ENCODE data around the gene USP24. TPM values are rescaled to one million over a fixed set of nuclear protein-coding genes. Genes with fewer than 3 reads are reported as not detected.
"Not testable (repeated sequence)": the region's sequence is repeated elsewhere in the genome, so short reads cannot be mapped to it uniquely, and the experiment has no call there.

The USP24 gene
- total and polyA plus RNA-seq, 3 experiments from 2014 or later = 7.5 to 51.6 (median 51.5) TPM

DNA sequence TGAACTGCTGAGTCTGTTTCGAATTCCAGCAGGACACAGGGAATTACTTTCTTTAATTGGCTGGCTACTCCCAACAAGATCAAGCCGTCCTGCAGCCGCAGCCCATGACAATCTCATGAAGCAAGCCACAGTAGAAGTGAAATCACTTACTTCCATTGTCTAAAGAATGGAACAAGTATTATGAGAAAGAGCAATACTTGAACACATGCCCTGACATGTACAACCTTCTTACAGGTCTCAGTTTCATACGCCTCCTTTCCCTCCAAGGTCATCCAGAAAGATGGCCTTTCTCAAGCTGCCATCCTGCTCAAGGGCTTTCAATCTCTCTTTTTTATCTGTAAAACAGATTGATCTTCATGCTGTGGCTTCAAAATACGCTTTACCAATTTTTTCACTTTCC is 90.7 kb downstream of the USP24 start:
- CTCF ChIA-PET = no interaction called here
- H3K36me3 Mint-ChIP-seq = peaks cover 13 to 89% (median 48%) of the 10 kb centered on the region in 3 donors
- H3K4me3 Mint-ChIP-seq = no peak overlapping the region
- H3K27ac Mint-ChIP-seq = peak overlapping the region in 5 of 8 donors; percentile 1 to 52 (median 16)
- peaks cover 60% of the 10 kb centered on the region for H3K36me3 ChIP-seq (ENCODE audit: insufficient read depth, low read length)
- H3K9me3 Mint-ChIP-seq = no peaks in the 10 kb centered on the region
- H3K4me1 Mint-ChIP-seq = peaks cover 14 to 19% (median 18%) of the 10 kb centered on the region in 3 donors
- H3K27ac ChIP-seq (ENCODE audit: low read depth, low read length) = no peak overlapping the region
- POLR2A ChIA-PET = no interaction called here
- no peak for DNase-seq
- H3K4me1 ChIP-seq (ENCODE audit: insufficient read depth, low read length) = peaks cover 6% of the 10 kb centered on the region
- no peaks in the 10 kb centered on the region for H3K27me3 ChIP-seq (ENCODE audit: insufficient read depth, low read length, poor library complexity, severe bottlenecking)
- H3K27me3 Mint-ChIP-seq = no peaks in the 10 kb centered on the region
- no peak overlapping the region for H3K4me3 ChIP-seq (ENCODE audit: low read length)
- no peaks in the 10 kb centered on the region for H3K9me3 ChIP-seq (ENCODE audit: low read length)

DNA sequence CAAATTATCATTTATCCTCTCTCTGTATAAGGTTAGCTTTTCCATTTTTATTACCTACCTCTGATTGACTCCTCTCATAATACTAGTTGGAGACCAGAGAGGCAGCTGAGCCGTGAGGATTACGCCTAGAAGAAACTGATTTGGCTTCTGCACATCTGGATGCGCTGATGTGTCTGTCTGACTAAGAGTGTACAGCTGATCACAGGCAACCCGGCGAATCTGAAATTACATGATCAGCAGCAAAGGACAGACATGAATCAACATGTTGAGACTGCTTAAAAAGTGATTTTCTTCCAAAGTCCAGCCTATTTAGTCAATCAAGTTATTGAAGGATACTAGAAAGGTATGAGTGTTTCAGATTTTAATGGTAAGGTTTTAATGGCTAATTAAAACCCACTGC is 94.6 kb downstream of the USP24 start:
- H3K27me3 Mint-ChIP-seq = no peaks in the 10 kb centered on the region
- POLR2A ChIA-PET = no interaction called here
- H3K4me3 Mint-ChIP-seq = no peak overlapping the region
- Histone ChIP-seq H3K36me3 (ENCODE audit: insufficient read depth, low read length) (peaks cover 67% of the 10 kb centered on the region), H3K27me3 (ENCODE audit: insufficient read depth, low read length, poor library complexity, severe bottlenecking) (no peaks in the 10 kb centered on the region), H3K4me3 (ENCODE audit: low read length) (no peak overlapping the region), H3K27ac (ENCODE audit: low read depth, low read length) (no peak overlapping the region), H3K9me3 (ENCODE audit: low read length) (no peaks in the 10 kb centered on the region), H3K4me1 (ENCODE audit: insufficient read depth, low read length) (no peaks in the 10 kb centered on the region)
- H3K4me1 Mint-ChIP-seq = peaks cover 12 to 28% (median 24%) of the 10 kb centered on the region in 3 donors
- no peaks in the 10 kb centered on the region for H3K9me3 Mint-ChIP-seq
- peak overlapping the region in 3 of 8 donors; percentile 13 to 84 (median 41) for H3K27ac Mint-ChIP-seq
- DNase-seq = no peak
- CTCF ChIA-PET = interaction anchor here (1.4 kb wide), 1 partner anchor 93 kb away, joined by 3 read pairs; no protein-coding TSS in a partner anchor
- peaks cover 19 to 92% (median 41%) of the 10 kb centered on the region in 3 donors for H3K36me3 Mint-ChIP-seq

- ChIA-PET CTCF (no interaction called here), POLR2A (no interaction called here)
- Histone ChIP-seq H3K36me3 (ENCODE audit: insufficient read depth, low read length) (peaks cover 49% of the 10 kb centered on the region), H3K4me1 (ENCODE audit: insufficient read depth, low read length) (no peaks in the 10 kb centered on the region), H3K27me3 (ENCODE audit: insufficient read depth, low read length, poor library complexity, severe bottlenecking) (no peaks in the 10 kb centered on the region), H3K4me3 (ENCODE audit: low read length) (no peak overlapping the region), H3K9me3 (ENCODE audit: low read length) (no peaks in the 10 kb centered on the region), H3K27ac (ENCODE audit: low read depth, low read length) (no peak overlapping the region)
- no peaks in the 10 kb centered on the region for H3K9me3 Mint-ChIP-seq
- DNase-seq = no peak
- H3K27ac Mint-ChIP-seq = peak overlapping the region in 2 of 8 donors; percentile 31 to 45
- H3K4me1 Mint-ChIP-seq = peaks cover 12 to 34% (median 24%) of the 10 kb centered on the region in 3 donors
- H3K36me3 Mint-ChIP-seq = peaks cover 32 to 90% (median 43%) of the 10 kb centered on the region in 3 donors
- no peaks in the 10 kb centered on the region for H3K27me3 Mint-ChIP-seq
- no peak overlapping the region for H3K4me3 Mint-ChIP-seq
Measured at GRCh38 chr1:55118651-55119329, 96.4 kb downstream of the USP24 start.

DNA sequence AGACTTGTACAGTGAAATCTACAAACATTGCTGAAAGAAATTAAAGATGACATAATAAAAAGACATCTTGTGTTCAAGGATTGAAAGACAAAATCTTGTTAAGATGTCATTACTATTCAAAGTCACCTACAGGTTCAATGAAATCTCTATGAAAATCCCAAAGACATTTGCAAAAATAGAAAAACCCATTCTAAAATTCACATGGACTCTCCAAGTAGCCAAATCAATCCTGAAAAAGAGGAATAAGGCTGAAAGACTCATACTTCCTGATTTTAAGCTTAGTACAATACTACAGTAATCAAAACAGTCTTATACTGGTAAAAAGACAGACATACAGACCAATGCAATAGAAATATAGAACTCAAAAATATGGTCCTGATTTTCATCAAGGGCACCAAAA is 97.2 kb downstream of the USP24 start:
- no peak overlapping the region for H3K4me3 ChIP-seq (ENCODE audit: low read length)
- H3K36me3 ChIP-seq (ENCODE audit: insufficient read depth, low read length) = peaks cover 41% of the 10 kb centered on the region
- CTCF ChIA-PET = no interaction called here
- no peaks in the 10 kb centered on the region for H3K9me3 ChIP-seq (ENCODE audit: low read length)
- no peaks in the 10 kb centered on the region for H3K4me1 ChIP-seq (ENCODE audit: insufficient read depth, low read length)
- no peaks in the 10 kb centered on the region for H3K27me3 ChIP-seq (ENCODE audit: insufficient read depth, low read length, poor library complexity, severe bottlenecking)
- H3K36me3 Mint-ChIP-seq = peaks cover 36 to 90% (median 48%) of the 10 kb centered on the region in 3 donors
- H3K27ac Mint-ChIP-seq = peak overlapping the region in 3 of 8 donors; percentile 30 to 70 (median 52)
- DNase-seq = no peak
- H3K4me1 Mint-ChIP-seq = peaks cover 14 to 34% (median 24%) of the 10 kb centered on the region in 3 donors
- no peak overlapping the region for H3K27ac ChIP-seq (ENCODE audit: low read depth, low read length)
- POLR2A ChIA-PET = no interaction called here
- no peaks in the 10 kb centered on the region for H3K9me3 Mint-ChIP-seq
- no peaks in the 10 kb centered on the region for H3K27me3 Mint-ChIP-seq
- H3K4me3 Mint-ChIP-seq = no peak overlapping the region

DNA sequence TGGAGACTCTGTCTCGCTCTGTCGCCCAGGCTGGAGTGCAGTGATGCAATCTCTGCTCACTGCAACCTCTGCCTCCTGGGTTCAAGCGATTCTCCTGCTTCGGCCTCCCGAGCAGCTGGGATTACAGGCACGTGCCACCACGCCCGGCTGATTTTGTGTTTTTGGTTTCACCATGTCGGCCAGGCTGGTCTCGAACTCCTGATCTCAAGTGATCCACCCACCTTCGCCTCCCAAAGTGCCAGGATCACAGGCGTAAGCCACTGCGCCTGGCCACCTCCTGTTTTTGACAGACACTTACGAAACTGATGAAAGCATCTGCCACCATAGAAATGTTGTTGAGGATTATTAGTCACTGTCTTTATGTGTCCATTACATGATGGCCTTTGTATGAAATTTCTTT is 106.2 kb downstream of the USP24 start:
- H3K36me3 Mint-ChIP-seq = peaks cover 19 to 92% (median 38%) of the 10 kb centered on the region in 3 donors

GRCh38 chr1:55107101-55107500 is 108.1 kb downstream of the USP24 start:
- no peak overlapping the region for H3K27ac ChIP-seq (ENCODE audit: low read depth, low read length)
- no peaks in the 10 kb centered on the region for H3K27me3 Mint-ChIP-seq
- H3K4me3 Mint-ChIP-seq = no peak overlapping the region
- ChIA-PET CTCF (interaction anchor here (1.1 kb wide), 1 partner anchor 30 kb away, joined by 3 read pairs; no protein-coding TSS in a partner anchor), POLR2A (interaction anchor here (0.6 kb wide), 1 partner anchor 199 kb away, joined by 3 read pairs; no protein-coding TSS in a partner anchor)
- no peaks in the 10 kb centered on the region for H3K9me3 Mint-ChIP-seq
- no peak overlapping the region for H3K4me3 ChIP-seq (ENCODE audit: low read length)
- H3K27me3 ChIP-seq (ENCODE audit: insufficient read depth, low read length, poor library complexity, severe bottlenecking) = no peaks in the 10 kb centered on the region
- no peaks in the 10 kb centered on the region for H3K9me3 ChIP-seq (ENCODE audit: low read length)
- no peak overlapping the region for H3K27ac Mint-ChIP-seq
- H3K4me1 Mint-ChIP-seq = no peaks in the 10 kb centered on the region
- peaks cover 4 to 90% (median 25%) of the 10 kb centered on the region in 3 donors for H3K36me3 Mint-ChIP-seq
- peaks cover 65% of the 10 kb centered on the region for H3K36me3 ChIP-seq (ENCODE audit: insufficient read depth, low read length)
- H3K4me1 ChIP-seq (ENCODE audit: insufficient read depth, low read length) = no peaks in the 10 kb centered on the region
- no peak for DNase-seq

More for the DNA sequence above, 106.2 kb downstream of the USP24 start:
- H3K27me3 ChIP-seq (ENCODE audit: insufficient read depth, low read length, poor library complexity, severe bottlenecking); H3K27ac ChIP-seq (ENCODE audit: low read depth, low read length); CTCF ChIA-PET; POLR2A ChIA-PET; H3K4me3 ChIP-seq (ENCODE audit: low read length); DNase-seq; H3K9me3 ChIP-seq (ENCODE audit: low read length); H3K27me3 Mint-ChIP-seq; H3K27ac Mint-ChIP-seq; H3K4me3 Mint-ChIP-seq; H3K4me1 Mint-ChIP-seq; H3K4me1 ChIP-seq (ENCODE audit: insufficient read depth, low read length); H3K9me3 Mint-ChIP-seq: not testable (repeated sequence)
- peaks cover 52% of the 10 kb centered on the region for H3K36me3 ChIP-seq (ENCODE audit: insufficient read depth, low read length)

DNA sequence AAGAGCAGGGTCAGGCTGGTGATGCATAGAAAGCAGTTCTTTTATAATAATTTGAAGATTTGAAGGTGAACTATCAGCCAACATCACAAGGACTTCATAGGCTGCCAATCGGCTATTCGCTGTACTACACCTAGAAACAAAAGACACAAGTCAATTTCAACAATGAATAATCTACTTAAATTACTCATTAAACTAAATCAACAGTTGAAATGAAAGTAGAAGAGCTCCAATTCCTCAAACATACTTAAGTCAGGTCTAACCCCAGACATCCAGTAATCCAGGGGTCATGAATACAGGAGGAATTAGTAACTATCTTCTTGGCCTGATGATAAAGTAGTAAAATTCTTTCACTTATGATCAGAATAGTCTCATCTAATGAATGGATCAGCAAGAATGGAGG is 111.3 kb downstream of the USP24 start:
- Mint-ChIP-seq H3K36me3 (peaks cover 0 to 95% (median 15%) of the 10 kb centered on the region in 3 donors), H3K27ac (no peak overlapping the region), H3K27me3 (no peaks in the 10 kb centered on the region), H3K9me3 (no peaks in the 10 kb centered on the region), H3K4me1 (no peaks in the 10 kb centered on the region), H3K4me3 (no peak overlapping the region)
- CTCF ChIA-PET = no interaction called here
- peaks cover 51% of the 10 kb centered on the region for H3K36me3 ChIP-seq (ENCODE audit: insufficient read depth, low read length)
- H3K27me3 ChIP-seq (ENCODE audit: insufficient read depth, low read length, poor library complexity, severe bottlenecking) = no peaks in the 10 kb centered on the region
- no peaks in the 10 kb centered on the region for H3K4me1 ChIP-seq (ENCODE audit: insufficient read depth, low read length)
- no peaks in the 10 kb centered on the region for H3K9me3 ChIP-seq (ENCODE audit: low read length)
- no peak for DNase-seq
- H3K27ac ChIP-seq (ENCODE audit: low read depth, low read length) = no peak overlapping the region
- POLR2A ChIA-PET = no interaction called here
- H3K4me3 ChIP-seq (ENCODE audit: low read length) = no peak overlapping the region

GRCh38 chr1:55095095-55095494 is 120.1 kb downstream of the USP24 start:
- H3K9me3 ChIP-seq (ENCODE audit: low read length) = no peaks in the 10 kb centered on the region
- peaks cover 84% of the 10 kb centered on the region for H3K36me3 ChIP-seq (ENCODE audit: insufficient read depth, low read length)
- no peaks in the 10 kb centered on the region for H3K4me1 ChIP-seq (ENCODE audit: insufficient read depth, low read length)
- H3K27me3 ChIP-seq (ENCODE audit: insufficient read depth, low read length, poor library complexity, severe bottlenecking) = no peaks in the 10 kb centered on the region
- Mint-ChIP-seq H3K4me1 (no peaks in the 10 kb centered on the region), H3K27ac (peak overlapping the region in 2 of 8 donors; percentile 3 to 54), H3K4me3 (no peak overlapping the region), H3K9me3 (no peaks in the 10 kb centered on the region), H3K36me3 (peaks cover 28 to 95% (median 46%) of the 10 kb centered on the region in 3 donors), H3K27me3 (no peaks in the 10 kb centered on the region)
- H3K4me3 ChIP-seq (ENCODE audit: low read length) = no peak overlapping the region
- H3K27ac ChIP-seq (ENCODE audit: low read depth, low read length) = no peak overlapping the region
- ChIA-PET CTCF (no interaction called here), POLR2A (no interaction called here)
- DNase-seq = no peak

All from CD8-positive, alpha-beta memory T cell (primary cell).